Adrenal gland (tissue), 5 donors: ENCODE data around the gene NDST1.

ENCODE experiments used
- CTCF ChIP-seq, 6 experiments: fragments of 450-650 bp in 4 of 6; fragments of 200-600 bp in 2 of 6; sonication (generic) in 1 of 6; IDR thresholded peaks; 1 replicate in 5 of 6; 2 replicates in 1 of 6; pipeline versions ENCODE4 v1.5.1 to v1.8.0; 2016 to 2021; ENCODE audit warnings: antibody characterized with exemption in 6 of 6, mild to moderate bottlenecking in 2 of 6, moderate library complexity in 1 of 6
- POLR2A ChIP-seq, 2 donors: fragments of 450-650 bp; IDR thresholded peaks; one replicate each; pipeline ENCODE4 v1.6.1; 2017; ENCODE audit warnings: antibody characterized with exemption in 2 of 2, mild to moderate bottlenecking in 2 of 2, moderate library complexity in 1 of 2
- donor health status: DM: no; HTN: no; CAD: no.

GRCh38 chr5:150539206-150539605 is 31.3 kb downstream of the NDST1 start:
- TF ChIP-seq CTCF (IDR thresholded peaks at IDR 0.05) (no peak), POLR2A (IDR thresholded peaks at IDR 0.05) (no peak)
